Measurements from ENCODE around the gene SORCS2.

SORCS2 gene

DNA sequence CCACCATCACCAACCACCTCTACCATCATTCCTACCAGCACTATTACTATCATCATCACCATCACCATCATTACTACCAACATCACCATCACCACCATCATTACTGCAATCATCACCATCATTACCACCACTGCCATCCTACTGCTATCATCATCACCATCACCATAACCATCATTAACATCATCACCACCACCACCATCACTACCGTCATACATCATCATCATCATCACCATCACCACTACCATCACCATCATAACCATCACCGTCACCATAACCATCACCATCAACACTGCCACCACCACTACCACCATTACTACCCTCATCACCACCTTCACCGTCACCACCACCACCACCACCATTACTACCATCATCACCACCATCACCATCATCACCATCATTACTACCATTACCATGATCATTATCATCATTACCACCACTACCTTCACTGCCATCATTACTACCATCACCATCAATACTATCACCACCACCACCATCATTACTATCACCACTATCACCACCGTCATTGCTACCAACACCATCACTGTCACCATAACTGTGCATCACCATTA, 170.6 kb downstream of the SORCS2 start:
- no peak for DNase-seq

DNA sequence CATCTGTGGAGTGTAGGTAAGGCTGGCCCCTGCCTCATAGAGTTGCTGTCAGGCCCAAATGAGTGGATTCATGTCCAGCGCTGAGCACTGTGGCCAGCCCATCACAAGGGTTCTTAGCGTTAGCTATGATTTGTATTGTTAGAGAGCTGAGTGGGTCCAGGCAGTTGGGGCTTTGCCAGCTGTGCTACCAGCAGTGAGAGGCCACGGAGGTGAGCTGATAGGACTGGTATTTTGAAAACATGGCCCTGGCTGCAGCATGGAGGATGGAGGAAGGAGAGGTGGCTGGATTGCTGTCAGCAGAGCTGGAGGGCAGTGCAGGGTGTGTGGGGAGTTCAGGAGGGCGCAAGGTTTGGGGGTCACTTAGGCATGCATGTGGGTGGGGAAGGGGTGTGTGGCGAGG, 172.6 kb downstream of the SORCS2 start:
- no peak for DNase-seq

DNA sequence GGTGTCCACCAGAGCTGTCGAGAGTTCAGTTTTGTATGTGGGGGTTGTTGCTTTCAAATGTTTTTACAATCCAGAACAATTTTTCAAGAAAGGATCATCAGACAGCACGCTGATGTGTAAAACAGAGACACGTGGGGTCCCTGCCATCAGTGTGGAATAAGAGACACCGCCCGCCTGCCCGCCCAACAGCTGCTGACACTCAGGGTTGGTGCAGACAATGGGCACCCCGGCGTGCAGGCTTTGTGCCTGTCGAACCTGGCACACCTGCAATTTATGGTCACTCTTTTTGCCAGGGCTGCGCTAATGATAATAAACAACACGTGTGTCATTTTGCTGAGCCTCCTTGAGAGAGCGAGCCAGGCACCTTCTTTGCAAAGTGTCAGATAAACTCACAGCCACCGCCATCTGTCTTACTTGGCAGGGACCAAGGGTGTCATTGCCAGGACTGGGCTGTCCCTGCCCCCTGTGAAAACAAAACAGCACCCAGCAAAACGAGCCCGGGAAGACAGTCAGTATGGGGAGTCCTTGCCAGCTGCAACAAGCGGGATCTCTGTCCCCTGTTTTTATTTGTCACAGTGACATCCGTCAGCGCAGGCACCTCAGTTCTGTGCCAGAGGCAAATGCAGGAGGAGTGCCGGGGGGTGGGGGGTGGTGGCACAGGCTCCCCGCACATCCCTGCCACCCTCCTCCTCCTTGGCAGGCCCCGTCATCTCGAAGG, 173.3 kb downstream of the SORCS2 start:
- peak; percentile 26 for DNase-seq

DNA sequence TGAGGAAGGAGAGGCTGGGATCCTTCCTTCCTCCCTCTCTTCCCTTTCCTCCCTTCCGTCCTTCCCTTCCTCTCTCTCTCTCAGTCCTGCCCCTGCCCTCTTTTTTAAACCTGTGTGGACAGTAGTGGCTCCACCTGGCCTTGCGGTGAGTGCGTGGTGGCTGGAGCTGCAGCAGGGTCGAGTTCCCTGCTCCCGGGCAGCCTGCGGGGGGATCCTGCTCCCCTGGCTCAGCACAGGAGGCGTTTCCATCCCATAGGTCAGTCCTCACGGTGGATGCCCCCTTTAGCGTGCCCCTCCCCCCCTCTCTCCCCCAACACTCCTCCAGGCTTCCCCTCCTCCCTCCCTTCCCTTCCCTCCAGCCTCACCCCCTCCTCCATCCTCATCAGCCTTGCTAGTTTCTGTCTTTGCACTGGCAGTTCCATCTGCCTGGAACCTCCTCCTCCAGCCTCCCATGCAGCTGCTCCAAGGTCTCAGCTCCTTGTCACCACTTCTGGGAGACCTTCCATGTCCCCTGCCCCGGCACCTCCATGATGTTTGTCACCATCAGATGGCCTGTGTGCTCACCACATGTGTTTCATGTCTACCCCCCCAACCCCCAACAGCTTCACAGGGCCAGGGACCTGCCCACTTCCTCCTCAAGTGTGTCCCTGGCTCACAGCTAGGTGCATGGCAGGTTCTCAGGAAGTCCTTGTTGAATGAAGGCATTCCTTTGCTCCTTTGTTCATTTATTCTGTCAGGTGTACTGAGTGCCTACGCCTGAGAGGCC, 174.0 kb downstream of the SORCS2 start:
- DNase-seq: no peak

DNA sequence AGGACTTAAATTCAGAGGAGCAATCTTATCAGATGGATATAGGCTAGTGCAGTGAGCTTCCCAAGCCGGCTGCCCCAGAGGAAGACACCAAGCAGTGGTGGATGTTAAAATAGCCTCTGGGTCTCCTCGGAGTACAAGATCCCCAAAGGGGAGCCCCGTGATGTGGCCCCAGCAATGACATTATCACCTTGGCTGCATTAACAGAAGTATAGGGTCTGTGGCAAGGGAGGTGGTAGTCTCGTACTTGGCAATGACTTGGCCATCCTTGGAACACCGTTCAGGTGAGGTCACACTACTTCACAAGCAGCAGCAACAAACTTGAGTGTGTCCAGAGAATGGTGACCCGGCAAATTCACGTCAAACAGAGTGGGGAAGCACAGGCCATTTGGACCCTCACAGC, 174.6 kb downstream of the SORCS2 start:
- no peak for DNase-seq

DNA sequence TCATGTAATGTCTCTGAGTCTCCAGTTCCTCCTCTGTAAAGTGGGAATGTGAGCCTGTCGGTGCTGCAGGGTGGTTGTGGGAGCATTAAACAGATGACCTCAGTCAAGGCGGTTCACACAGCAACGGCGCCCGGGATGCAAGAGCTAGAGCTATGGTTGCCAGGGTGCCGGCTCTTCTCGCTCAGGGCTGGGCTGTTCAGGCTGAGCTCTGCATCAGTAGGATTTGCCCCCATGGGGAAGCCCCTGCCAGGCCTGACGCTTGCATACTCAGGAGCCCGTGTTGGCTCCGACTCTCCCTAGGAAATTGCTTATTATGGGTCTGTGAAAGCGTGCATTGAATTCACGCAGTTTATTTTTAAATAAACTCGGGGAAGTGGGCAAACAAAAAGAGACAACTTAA, 175.1 kb downstream of the SORCS2 start:
- no peak for DNase-seq

DNA sequence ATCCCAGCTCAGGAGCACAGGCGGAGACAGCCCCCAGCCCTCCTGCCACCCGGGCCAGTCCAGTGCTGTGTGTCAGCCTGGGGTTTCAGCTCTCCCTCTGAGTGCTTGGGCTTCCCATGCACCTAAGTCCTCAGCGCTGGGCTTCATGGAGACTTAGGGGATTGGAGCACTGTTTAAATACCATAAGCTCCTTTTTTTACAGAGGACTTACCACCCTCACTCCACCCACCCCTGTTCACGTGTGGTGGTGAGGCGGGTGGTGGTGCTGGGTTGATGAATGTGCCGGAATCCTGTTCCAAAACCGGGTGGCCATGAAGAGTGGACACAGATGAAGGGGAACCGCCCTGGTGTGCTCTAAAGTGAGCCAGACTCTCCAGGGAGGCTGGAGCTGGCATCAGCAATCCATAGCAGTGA, 175.5 kb downstream of the SORCS2 start:
- no peak for DNase-seq

DNA sequence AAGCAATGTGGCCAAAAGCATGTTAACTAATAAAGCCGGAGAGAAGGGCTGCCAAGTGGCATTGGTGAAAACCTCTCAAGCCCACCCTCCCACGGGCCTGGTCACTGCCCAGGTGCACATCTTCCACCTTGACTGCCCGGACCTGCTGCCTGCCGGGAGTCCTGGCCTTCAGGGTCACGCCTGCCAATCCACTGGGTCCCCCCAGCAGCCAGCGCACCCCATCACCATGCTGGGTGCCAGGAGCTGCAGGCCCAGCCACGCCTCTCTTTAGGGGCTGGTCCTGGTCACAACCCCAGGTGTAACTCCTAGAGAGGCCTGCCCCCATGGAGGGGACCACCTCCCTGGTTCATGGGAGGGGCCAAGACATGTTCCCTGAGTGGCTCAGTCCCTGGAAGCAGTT, 176.0 kb downstream of the SORCS2 start:
- no peak for DNase-seq

DNA sequence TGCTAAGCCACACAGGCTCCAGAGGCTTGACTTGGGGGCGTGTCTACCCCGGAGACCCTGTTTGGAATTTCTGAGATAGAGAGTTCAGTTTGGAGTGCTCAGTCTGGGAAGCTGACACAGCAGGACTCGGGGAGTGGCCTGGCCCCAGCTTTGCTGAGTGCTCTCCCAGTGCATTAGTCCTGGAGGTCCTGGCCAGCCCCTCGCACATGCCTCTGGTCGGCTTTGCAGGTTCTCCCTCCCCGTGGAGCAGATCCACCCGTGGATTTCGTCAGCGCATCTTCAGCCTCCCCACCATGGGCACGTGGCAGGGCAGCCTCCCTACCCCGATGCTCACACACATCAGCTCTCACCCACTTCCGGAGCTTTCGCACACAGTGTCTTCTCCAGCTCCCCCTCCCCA, 177.2 kb downstream of the SORCS2 start:
- no peak for DNase-seq

DNA sequence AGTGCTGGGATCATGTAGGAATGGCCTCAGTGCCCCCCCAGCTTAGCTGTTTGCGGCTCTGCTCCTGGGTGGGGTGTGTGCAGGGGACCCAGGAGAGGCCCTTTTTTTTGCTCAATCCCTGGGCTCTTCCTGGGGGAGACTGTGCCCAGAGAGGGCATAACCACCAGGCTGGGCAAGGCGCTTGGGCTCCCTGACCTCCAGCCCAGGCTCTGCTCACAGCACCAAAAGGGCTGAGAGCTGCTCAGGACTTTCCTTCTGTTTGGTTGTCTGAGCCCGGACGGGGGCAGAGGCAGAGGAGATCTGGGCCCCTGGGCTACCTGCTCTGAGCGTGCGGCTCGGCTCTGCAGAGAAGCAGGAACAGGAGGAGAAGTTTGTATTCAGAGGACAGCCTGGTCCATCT, 177.7 kb downstream of the SORCS2 start:
- no peak for DNase-seq

DNA sequence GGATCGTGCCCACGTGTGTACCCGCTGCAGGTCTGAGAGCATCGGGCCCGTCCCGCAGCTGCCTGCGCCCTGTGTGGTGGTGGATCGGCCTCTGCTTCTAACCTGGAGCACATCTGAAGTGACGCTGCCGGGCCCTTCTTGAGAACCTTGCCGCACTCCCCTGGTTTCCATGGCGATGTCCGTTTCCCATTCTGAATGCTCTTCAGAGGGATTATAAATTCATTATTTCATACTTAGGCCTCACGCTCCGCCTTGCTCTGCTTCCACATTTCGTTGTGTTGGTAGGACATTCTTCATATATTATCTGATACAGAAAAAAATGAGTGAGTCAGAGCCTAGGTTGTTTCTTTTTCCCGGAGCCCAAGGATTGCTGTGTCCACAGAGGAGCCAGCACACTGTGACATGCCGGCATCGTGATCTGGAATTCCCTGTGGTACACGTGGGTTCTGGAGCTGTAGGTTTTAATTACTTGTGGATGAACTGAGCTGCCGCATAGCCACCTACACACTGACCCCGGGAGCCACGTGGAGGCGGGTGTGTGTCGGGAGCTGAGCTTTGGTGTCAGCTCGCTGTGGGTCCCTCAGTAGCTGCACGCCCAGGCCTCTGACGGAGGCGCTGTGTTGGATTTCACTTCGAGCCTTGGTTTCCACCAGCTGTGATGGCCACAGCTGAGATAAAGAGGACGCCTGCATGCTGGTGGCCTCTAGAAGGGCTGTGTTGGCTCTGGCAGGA, 179.0 kb downstream of the SORCS2 start:
- DNase-seq: no peak

DNA sequence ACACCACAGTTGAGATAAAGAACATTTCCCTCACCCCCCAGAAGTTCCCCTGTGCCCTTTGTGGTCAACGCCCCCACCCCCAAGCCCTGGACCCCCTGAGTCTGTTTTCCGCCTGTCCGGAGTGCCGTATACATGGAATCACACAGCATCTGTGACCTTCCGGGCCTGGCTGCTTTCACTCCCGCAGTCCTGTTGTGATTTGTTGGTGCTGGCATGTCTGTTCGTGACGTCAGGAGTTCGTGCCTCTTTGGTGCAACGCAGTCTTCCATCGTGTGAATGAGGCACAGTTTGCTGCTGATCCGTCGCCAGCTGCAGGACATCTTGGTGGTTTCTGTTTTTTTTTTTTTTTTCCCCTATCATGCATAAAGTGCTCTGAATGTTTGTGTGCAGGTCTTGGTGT, 180.3 kb downstream of the SORCS2 start:
- no peak for DNase-seq

DNA sequence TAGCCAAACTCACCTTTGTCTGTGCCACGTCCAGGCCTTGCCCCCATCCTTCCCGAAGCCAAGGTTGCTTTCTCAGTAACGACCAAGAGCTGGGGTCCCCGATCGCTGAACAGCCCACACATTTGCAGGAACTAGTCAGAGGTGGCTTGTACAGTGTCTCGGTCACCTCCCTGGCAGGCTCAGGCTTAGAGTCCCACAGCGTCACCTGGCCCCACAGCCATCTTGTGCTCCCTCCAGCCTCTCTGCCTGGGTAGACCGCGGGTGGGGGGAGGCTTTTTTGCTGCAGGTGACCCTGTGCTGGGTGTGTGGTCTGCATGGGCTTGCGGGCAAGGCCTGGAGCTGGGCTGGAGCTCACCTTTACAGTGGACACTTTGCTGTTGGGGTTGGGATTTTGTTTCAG, 182.2 kb downstream of the SORCS2 start:
- DNase-seq: no peak

DNA sequence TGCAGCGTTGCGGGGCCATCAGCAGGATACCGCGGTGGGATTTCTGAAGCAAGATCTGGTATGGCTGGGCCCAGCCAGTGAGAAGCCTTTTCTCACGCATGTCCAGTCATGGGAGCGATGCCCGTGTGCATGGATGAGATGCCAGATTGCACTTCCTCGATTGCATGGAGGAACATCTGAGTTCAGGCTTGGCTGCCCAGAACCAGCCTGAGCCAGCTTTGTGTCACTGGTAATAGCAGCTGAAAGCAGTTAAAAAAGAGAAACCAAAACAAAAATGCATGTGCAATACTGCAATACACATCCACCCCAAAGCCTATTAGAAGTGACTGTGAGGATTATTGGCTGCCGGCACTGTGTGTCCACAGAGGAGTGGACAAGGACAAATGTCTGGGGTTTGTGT, 183.1 kb downstream of the SORCS2 start:
- DNase-seq: no peak

DNA sequence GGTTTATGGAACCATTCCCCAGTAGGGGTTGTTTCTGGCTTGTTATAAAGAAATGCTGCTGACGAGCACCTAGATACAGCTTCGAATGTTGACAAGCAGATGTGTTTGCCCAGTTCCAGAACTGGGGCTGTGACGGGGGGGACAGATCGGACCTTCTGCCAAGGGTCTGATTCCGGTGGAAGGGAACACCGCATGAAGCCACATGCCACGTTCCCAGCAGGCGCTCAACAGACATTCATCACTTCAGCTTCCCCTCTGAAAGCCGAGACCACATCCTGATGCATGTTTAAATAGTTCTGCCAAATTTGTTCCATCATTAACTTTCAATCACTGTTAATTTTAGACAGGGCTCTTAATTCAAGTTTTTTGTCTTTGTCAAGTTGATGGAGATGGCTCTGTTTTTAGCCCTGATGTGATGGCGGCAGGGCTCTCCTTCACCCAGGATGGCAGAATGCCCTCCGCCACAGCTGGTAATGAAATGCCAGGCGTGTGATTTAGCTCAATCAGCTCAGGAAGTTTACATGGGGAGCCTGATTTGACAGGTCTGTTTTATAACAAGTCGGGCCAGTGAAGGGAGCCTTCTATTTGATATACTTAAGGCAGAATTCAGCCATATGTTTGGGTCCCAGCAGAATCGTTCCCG, 185.0 kb downstream of the SORCS2 start:
- no peak for DNase-seq

DNA sequence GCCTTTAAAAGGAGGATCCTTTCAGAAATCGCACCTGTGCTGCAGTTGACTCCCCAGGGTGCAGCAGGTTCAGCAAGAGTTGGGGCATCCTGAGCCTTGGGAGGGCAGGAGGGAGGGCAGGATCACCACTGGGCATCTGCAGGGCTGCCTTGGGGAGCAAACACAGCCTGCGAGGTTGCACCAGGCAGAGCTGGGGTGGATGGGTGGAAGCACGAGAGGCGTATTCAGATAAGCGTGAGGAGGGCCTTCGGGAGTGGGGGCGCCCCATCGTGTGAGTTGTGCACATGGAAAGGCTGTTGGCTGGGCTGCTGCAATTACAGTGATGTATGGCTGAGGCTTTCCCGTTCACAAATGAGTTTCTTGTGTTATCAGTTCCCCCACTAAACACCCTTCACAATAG, 186.8 kb downstream of the SORCS2 start:
- DNase-seq: no peak

DNA sequence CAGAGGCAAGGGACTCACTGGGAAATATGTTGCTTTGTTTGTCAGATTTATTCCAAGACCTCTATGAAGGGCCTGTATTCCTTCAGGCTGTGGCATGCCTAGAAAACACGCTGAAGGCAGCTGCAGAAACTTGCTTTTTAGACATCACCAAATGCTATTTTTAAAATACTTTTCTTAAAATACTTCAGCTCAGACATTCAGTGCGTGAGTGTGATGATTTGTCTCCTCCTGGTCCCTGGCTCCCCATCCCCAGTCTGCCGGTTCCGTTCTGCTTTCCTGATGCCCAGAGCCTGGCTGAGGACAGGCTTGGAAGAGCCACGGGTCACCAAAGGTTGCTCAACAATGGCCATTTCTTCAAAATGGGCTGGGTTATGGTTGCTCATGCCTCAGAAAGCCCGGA, 187.4 kb downstream of the SORCS2 start:
- DNase-seq: no peak

DNA sequence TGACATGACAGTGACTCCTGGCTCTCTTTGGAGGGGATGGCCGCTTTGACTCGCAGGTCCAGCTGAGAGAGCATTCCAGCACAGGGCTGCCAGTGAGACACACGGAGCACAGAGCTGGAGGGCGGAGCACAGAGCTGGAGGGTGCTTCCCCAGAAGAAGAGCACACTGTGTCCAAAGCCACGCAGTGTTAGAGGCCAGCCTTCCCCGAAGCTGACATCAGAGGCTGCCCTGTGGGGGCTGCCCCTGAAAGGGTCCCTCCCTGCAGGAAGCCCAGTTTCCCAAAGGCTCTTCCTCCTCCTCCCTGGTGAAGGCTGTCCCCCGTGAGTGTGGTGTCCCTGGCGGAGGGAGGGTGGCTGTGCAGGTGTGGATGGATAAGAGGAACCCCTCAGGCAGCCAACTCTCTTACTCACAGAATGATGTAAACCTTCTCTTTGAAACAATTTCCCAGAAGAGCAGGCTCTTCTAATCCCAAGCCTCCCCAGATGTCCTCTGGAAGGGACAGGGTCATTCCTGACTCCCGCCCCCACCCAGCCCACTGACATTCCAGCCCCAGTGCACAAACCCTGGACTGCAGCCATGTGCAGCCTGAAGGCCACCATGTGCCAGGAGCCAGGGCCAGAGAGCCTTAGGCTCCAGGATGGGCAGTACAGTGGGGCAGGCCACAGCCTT, 189.0 kb downstream of the SORCS2 start:
- no peak for DNase-seq

DNA sequence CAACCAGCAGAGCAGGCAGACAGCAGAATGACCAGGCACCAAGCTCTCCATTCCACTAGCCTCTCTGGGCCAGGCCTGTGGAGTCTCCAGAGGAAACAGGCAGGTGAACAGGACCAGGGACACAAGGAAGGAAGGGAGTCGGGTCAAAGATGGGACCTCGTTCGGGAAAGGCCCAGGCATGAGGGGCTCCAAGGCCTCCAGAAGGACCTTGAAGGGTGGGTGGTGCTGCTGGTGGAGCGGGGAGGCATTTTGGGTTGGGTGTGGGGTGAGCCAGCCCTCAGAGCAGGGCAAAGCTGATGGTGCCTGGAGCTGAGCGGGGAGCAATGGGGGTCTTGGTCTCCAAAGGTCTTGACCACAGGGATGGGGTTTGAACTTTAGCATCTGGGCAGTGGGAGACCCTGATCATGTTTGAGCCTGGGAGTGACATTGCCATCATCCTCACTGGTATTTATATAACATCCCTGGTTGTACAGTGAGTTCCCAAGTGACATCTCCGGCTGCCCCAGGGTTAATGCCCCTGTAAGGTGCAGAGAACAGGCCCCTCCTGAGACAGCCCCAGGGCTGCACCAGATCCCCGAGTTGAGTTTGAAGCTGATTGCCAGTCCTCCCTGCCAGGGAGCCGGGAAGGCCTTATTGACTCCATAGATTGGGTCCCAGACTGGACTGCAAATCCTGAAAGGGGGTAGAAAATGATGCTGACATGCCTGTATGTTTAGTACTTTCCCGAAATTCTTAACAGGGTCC, 189.7 kb downstream of the SORCS2 start:
- no peak for DNase-seq

DNA sequence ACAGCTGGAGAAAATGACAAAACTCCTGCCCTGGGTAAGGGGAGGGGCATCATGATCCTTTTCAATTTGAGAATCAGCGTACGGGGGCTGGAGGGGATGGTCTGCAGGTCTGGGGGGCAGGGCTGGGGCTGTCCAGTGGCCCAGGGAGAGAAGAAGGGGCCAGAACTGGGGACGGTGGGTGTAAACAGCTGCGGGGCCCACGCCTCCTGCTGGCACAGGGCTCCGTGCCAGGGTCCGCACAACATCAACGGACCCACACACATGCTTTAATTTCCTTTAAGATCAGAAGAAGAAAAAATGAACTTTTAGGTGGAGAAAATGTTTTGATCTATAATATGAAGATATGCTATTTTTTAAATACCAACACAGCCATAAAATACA, 190.3 kb downstream of the SORCS2 start:
- DNase-seq: no peak

DNA sequence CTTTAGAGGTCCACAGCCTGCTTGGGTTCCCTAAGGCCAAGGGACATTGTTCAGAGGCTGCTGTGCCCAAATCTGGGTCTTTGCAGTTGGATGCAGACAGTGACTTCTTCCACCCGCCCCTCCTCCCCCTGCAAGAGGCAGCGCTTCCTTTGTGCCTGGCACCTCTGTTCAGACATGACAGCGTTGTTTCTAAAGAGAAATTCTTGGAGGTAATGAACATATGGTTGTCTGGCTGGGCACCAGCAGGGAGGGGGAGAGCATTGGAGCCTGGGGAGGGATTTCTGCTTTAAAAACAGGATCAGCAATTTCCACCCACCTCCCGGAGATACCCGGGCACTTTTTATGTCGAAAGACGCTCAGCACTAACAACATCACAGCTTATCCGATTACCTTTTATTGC, 190.9 kb downstream of the SORCS2 start:
- DNase-seq: no peak
